ENCODE measurements around the gene IQGAP1.
A peak's percentile ranks its signal among the peaks of the same experiment; 100 is the strongest.

IQGAP1 gene

GRCh38 chr15:90394074-90394473, 6.0 kb downstream of the IQGAP1 start:
- Mint-ChIP-seq H3K36me3 (ENCODE audit: low read depth) (peaks cover 37% of the 10 kb centered on the region), H3K27ac (no peak overlapping the region), H3K4me1 (peaks cover 37% of the 10 kb centered on the region), H3K27me3 (ENCODE audit: low read depth, poor library complexity) (peaks cover 2% of the 10 kb centered on the region), H3K4me3 (no peak overlapping the region), H3K9me3 (no peaks in the 10 kb centered on the region)
- no peak for TF ChIP-seq CTCF (IDR thresholded peaks at IDR 0.05)
- DNase-seq: no peak

- no peak for DNase-seq
- Mint-ChIP-seq H3K36me3 (ENCODE audit: low read depth) (peaks cover 37% of the 10 kb centered on the region), H3K27ac (no peak overlapping the region), H3K4me3 (no peak overlapping the region), H3K9me3 (no peaks in the 10 kb centered on the region), H3K4me1 (peaks cover 37% of the 10 kb centered on the region), H3K27me3 (ENCODE audit: low read depth, poor library complexity) (peaks cover 2% of the 10 kb centered on the region)
- no peak for TF ChIP-seq CTCF (IDR thresholded peaks at IDR 0.05)
These were observed 6.9 kb downstream of the IQGAP1 start for GRCh38 chr15:90394748-90395442.

GRCh38 chr15:90396321-90396720, 8.3 kb downstream of the IQGAP1 start:
- DNase-seq: no peak
- TF ChIP-seq CTCF (IDR thresholded peaks at IDR 0.05): no peak
- peaks cover 29% of the 10 kb centered on the region for H3K36me3 Mint-ChIP-seq (ENCODE audit: low read depth)
- no peaks in the 10 kb centered on the region for H3K9me3 Mint-ChIP-seq
- H3K27me3 Mint-ChIP-seq (ENCODE audit: low read depth, poor library complexity): peaks cover 2% of the 10 kb centered on the region
- no peak overlapping the region for H3K4me3 Mint-ChIP-seq
- no peak overlapping the region for H3K27ac Mint-ChIP-seq
- peaks cover 41% of the 10 kb centered on the region for H3K4me1 Mint-ChIP-seq

GRCh38 chr15:90400005-90400758, 12.1 kb downstream of the IQGAP1 start:
- Mint-ChIP-seq H3K36me3 (ENCODE audit: low read depth) (peaks cover 17% of the 10 kb centered on the region), H3K4me3 (peak overlapping the region; percentile 70), H3K4me1 (peaks cover 40% of the 10 kb centered on the region), H3K9me3 (no peaks in the 10 kb centered on the region), H3K27me3 (ENCODE audit: low read depth, poor library complexity) (peaks cover 2% of the 10 kb centered on the region), H3K27ac (peak overlapping the region; percentile 99)
- no peak for TF ChIP-seq CTCF (IDR thresholded peaks at IDR 0.05)
- no peak for DNase-seq

GRCh38 chr15:90400759-90401314, 12.8 kb downstream of the IQGAP1 start:
- H3K4me3 Mint-ChIP-seq: peak overlapping the region; percentile 70
- peaks cover 2% of the 10 kb centered on the region for H3K27me3 Mint-ChIP-seq (ENCODE audit: low read depth, poor library complexity)
- peak; percentile 38 for DNase-seq
- TF ChIP-seq CTCF (IDR thresholded peaks at IDR 0.05): no peak
- H3K27ac Mint-ChIP-seq: peak overlapping the region; percentile 99
- peaks cover 44% of the 10 kb centered on the region for H3K4me1 Mint-ChIP-seq
- H3K36me3 Mint-ChIP-seq (ENCODE audit: low read depth): peaks cover 11% of the 10 kb centered on the region
- H3K9me3 Mint-ChIP-seq: no peaks in the 10 kb centered on the region
